K562 (cell line): Measurements from ENCODE around the gene RNF167. TPM values are rescaled to one million over a fixed set of nuclear protein-coding genes. Genes with fewer than 3 reads are reported as not detected.

Source experiments
- DDX20 ChIP-seq: fragments of 450-650 bp; IDR thresholded peaks from 2 replicates; pipeline ENCODE4 v1.6.1; 2016; ENCODE audit warnings: missing genetic modification characterization, low read depth, mild to moderate bottlenecking, missing compliant biosample characterization, moderate library complexity
- ELF1 ChIP-seq: fragments of 200-800 bp; sonication (Bioruptor generic); IDR thresholded peaks from 2 replicates; pipeline ENCODE4 v1.6.1; 2016; ENCODE audit warnings: missing genetic modification characterization, missing compliant biosample characterization
- HNRNPUL1 ChIP-seq: fragments of 200-400 bp; formaldehyde crosslinking; IDR thresholded peaks from 2 replicates; pipeline ENCODE4 v1.6.1; 2017; ENCODE audit warnings: low read length
- MCM3 ChIP-seq: fragments of 450-650 bp; IDR thresholded peaks from 2 replicates; pipeline ENCODE4 v1.6.1; 2016
- NCOA1 ChIP-seq: fragments of 450-650 bp; IDR thresholded peaks from 2 replicates; pipeline ENCODE4 v1.6.1; 2016; ENCODE audit warnings: low read depth
- ZFX ChIP-seq: sonication (generic); formaldehyde crosslinking; IDR thresholded peaks from 2 replicates; pipeline ENCODE4 v1.8.0; 2022; ENCODE audit warnings: mild to moderate bottlenecking, missing genetic modification reagents, moderate library complexity
- polyA plus RNA-seq, 8 experiments: library from polyadenylated mRNA; depleted of rRNA in 4 of 8; stranded (reverse) in 5 of 8; unstranded in 3 of 8; fragments of >200 nt; fragmentation: Nextera tagmentation in 2 of 8; fragmentation: Illumina TruSeq in 1 of 8; extraction: Ambion mirVana in 2 of 8; extraction: Trizol in 1 of 8; gene quantifications; 2 replicates each; pipeline versions ENCODE4 v1.2.1 to v1.2.3, GENCODE V29; 2011 to 2014; ENCODE audit warnings: inconsistent platforms in 1 of 8, missing spikeins in 1 of 8
- total RNA-seq, 7 experiments: library from RNA; depleted of rRNA in 6 of 7; stranded (reverse); fragments of >200 nt in 6 of 7; fragmentation: Illumina TruSeq in 2 of 7; extraction: Trizol in 2 of 7; gene quantifications; 2 replicates each; pipeline versions ENCODE4 v1.2.1 to v1.2.3, GENCODE V29; 2011 to 2021; ENCODE audit warnings: low replicate concordance in 1 of 7
- TF ChIP-seq, protein P1 (sequence below): fragments of 450-650 bp; conservative IDR thresholded peaks from 2 replicates; pipeline ENCODE4 v1.6.1; 2016; ENCODE audit warnings: missing genetic modification characterization, low read depth, mild to moderate bottlenecking, missing compliant biosample characterization, moderate library complexity
- TF ChIP-seq, protein P2 (sequence below), 3 experiments: fragments of 200-800 bp in 1 of 3; fragments of 250-450 bp in 1 of 3; fragments of 450-650 bp in 1 of 3; sonication (Bioruptor Pico) in 1 of 3; sonication (Bioruptor generic) in 1 of 3; formaldehyde crosslinking in 1 of 3; IDR thresholded peaks; 2 replicates each; pipeline versions ENCODE4 v1.6.1 to v1.8.0; 2016 to 2022; ENCODE audit warnings: mild to moderate bottlenecking in 2 of 3, missing genetic modification characterization in 2 of 3, missing compliant biosample characterization in 1 of 3, moderate library complexity in 1 of 3
- TF ChIP-seq, protein P3 (sequence below): sonication (generic); formaldehyde crosslinking; IDR thresholded peaks from 2 replicates; pipeline ENCODE4 v1.9.0; 2022; ENCODE audit warnings: mild to moderate bottlenecking, missing genetic modification reagents
- TF ChIP-seq, protein P4 (sequence below): fragments of 450-650 bp; IDR thresholded peaks from 2 replicates; pipeline ENCODE4 v1.6.1; 2016; ENCODE audit warnings: borderline replicate concordance
- TF ChIP-seq, protein P5 (sequence below): fragments of 450-650 bp; IDR thresholded peaks from 2 replicates; pipeline ENCODE4 v1.6.1; 2018; ENCODE audit warnings: mild to moderate bottlenecking, low read depth; ENCODE audit not compliant: partially characterized antibody
- TF ChIP-seq, protein P6 (sequence below): fragments of 450-650 bp; IDR thresholded peaks from 2 replicates; pipeline ENCODE4 v1.7.1; 2018; ENCODE audit warnings: mild to moderate bottlenecking, low read depth; ENCODE audit not compliant: partially characterized antibody
- TF ChIP-seq, protein P7 (sequence below), 2 experiments: fragments of 450-650 bp in 1 of 2; sonication (generic) in 1 of 2; formaldehyde crosslinking; conservative IDR thresholded peaks; 2 replicates each; pipeline versions ENCODE4 v1.4.0 to v1.8.1; 2020 to 2022; ENCODE audit warnings: mild to moderate bottlenecking in 1 of 2, missing genetic modification reagents in 1 of 2

The RNF167 gene
- total and polyA plus RNA-seq, 9 of the 15 experiments (the other 6 are each of a cell fraction or from before 2014, with no cell fraction given), result 16.5 to 143 (median 45.5) TPM

DNA sequence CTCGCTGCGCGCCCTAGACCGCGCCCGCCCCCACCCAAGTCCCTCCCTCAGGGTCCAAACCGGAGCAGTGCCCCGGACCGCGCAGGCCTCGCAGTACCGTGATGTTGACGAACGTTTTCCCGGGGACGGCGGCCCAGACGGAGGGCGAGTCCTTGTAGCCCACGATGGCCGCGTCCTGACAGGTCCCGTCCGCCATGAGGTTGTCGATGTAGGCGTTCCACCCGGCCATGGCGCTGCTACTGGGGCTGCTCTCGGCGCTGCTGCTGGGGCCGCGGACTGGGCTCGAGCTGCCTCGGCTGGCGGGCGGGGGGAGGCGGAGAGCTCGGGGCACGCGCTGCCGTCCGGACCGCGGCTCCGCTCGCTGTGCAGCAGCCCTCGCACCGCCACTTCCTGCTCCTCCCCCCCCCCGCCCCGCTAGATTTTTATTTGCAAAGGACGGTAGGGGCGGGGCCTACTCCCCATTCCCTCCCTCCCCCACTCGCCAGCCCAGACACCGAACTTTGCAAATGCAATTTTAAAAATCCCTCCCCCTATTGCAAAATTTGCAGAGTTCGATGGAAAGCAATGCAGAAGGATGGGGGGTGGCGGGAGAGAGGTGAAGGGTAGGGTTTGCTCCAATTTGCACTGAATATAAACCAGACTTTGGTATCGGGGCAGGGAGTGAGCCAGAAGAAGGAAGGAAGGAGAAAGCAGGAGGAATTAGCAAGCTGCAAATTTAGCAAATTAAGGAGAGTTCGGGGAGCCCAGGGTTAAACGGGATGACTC is 8.3 kb downstream of the RNF167 start, which contains the start of gene PFN1 (continued):
- TF ChIP-seq, protein P1, sequence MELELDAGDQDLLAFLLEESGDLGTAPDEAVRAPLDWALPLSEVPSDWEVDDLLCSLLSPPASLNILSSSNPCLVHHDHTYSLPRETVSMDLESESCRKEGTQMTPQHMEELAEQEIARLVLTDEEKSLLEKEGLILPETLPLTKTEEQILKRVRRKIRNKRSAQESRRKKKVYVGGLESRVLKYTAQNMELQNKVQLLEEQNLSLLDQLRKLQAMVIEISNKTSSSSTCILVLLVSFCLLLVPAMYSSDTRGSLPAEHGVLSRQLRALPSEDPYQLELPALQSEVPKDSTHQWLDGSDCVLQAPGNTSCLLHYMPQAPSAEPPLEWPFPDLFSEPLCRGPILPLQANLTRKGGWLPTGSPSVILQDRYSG (tag), result no peak
- TF ChIP-seq, protein P2, sequence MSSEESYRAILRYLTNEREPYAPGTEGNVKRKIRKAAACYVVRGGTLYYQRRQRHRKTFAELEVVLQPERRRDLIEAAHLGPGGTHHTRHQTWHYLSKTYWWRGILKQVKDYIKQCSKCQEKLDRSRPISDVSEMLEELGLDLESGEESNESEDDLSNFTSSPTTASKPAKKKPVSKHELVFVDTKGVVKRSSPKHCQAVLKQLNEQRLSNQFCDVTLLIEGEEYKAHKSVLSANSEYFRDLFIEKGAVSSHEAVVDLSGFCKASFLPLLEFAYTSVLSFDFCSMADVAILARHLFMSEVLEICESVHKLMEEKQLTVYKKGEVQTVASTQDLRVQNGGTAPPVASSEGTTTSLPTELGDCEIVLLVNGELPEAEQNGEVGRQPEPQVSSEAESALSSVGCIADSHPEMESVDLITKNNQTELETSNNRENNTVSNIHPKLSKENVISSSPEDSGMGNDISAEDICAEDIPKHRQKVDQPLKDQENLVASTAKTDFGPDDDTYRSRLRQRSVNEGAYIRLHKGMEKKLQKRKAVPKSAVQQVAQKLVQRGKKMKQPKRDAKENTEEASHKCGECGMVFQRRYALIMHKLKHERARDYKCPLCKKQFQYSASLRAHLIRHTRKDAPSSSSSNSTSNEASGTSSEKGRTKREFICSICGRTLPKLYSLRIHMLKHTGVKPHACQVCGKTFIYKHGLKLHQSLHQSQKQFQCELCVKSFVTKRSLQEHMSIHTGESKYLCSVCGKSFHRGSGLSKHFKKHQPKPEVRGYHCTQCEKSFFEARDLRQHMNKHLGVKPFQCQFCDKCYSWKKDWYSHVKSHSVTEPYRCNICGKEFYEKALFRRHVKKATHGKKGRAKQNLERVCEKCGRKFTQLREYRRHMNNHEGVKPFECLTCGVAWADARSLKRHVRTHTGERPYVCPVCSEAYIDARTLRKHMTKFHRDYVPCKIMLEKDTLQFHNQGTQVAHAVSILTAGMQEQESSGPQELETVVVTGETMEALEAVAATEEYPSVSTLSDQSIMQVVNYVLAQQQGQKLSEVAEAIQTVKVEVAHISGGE (CRISPR knock-in tag; IDR thresholded peaks at IDR 0.05), result peak; percentile 59 to 95 (median 88); a peak in 4 of 6 replicates
- TF ChIP-seq, protein P3, sequence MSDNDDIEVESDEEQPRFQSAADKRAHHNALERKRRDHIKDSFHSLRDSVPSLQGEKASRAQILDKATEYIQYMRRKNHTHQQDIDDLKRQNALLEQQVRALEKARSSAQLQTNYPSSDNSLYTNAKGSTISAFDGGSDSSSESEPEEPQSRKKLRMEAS (CRISPR knock-in tag), result peak; percentile 65
- TF ChIP-seq HNRNPUL1 (no peak), NCOA1 (peak; percentile 37; the same call in 1 of the 2 replicates), DDX20 (no peak), ELF1 (tag) (peak; percentile 77), ZFX (peak; percentile 31; the same call in 1 of the 2 replicates), MCM3 (no peak)
- TF ChIP-seq, protein P4, sequence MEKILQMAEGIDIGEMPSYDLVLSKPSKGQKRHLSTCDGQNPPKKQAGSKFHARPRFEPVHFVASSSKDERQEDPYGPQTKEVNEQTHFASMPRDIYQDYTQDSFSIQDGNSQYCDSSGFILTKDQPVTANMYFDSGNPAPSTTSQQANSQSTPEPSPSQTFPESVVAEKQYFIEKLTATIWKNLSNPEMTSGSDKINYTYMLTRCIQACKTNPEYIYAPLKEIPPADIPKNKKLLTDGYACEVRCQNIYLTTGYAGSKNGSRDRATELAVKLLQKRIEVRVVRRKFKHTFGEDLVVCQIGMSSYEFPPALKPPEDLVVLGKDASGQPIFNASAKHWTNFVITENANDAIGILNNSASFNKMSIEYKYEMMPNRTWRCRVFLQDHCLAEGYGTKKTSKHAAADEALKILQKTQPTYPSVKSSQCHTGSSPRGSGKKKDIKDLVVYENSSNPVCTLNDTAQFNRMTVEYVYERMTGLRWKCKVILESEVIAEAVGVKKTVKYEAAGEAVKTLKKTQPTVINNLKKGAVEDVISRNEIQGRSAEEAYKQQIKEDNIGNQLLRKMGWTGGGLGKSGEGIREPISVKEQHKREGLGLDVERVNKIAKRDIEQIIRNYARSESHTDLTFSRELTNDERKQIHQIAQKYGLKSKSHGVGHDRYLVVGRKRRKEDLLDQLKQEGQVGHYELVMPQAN, result no peak
- TF ChIP-seq, protein P5, sequence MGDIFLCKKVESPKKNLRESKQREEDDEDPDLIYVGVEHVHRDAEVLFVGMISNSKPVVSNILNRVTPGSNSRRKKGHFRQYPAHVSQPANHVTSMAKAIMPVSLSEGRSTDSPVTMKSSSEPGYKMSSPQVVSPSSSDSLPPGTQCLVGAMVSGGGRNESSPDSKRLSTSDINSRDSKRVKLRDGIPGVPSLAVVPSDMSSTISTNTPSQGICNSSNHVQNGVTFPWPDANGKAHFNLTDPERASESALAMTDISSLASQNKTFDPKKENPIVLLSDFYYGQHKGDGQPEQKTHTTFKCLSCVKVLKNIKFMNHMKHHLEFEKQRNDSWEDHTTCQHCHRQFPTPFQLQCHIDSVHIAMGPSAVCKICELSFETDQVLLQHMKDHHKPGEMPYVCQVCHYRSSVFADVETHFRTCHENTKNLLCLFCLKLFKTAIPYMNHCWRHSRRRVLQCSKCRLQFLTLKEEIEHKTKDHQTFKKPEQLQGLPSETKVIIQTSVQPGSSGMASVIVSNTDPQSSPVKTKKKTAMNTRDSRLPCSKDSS, result no peak
- TF ChIP-seq, protein P6, sequence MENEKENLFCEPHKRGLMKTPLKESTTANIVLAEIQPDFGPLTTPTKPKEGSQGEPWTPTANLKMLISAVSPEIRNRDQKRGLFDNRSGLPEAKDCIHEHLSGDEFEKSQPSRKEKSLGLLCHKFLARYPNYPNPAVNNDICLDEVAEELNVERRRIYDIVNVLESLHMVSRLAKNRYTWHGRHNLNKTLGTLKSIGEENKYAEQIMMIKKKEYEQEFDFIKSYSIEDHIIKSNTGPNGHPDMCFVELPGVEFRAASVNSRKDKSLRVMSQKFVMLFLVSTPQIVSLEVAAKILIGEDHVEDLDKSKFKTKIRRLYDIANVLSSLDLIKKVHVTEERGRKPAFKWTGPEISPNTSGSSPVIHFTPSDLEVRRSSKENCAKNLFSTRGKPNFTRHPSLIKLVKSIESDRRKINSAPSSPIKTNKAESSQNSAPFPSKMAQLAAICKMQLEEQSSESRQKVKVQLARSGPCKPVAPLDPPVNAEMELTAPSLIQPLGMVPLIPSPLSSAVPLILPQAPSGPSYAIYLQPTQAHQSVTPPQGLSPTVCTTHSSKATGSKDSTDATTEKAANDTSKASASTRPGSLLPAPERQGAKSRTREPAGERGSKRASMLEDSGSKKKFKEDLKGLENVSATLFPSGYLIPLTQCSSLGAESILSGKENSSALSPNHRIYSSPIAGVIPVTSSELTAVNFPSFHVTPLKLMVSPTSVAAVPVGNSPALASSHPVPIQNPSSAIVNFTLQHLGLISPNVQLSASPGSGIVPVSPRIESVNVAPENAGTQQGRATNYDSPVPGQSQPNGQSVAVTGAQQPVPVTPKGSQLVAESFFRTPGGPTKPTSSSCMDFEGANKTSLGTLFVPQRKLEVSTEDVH, result no peak
- TF ChIP-seq, protein P7, sequence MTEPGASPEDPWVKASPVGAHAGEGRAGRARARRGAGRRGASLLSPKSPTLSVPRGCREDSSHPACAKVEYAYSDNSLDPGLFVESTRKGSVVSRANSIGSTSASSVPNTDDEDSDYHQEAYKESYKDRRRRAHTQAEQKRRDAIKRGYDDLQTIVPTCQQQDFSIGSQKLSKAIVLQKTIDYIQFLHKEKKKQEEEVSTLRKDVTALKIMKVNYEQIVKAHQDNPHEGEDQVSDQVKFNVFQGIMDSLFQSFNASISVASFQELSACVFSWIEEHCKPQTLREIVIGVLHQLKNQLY (CRISPR knock-in tag; conservative IDR thresholded peaks at IDR 0.05), result no peak
